Measurements from ENCODE around the gene ITPR2.
"Not testable (repeated sequence)": the region's sequence is repeated elsewhere in the genome, so short reads cannot be mapped to it uniquely, and the experiment has no call there.

ITPR2 gene

DNA sequence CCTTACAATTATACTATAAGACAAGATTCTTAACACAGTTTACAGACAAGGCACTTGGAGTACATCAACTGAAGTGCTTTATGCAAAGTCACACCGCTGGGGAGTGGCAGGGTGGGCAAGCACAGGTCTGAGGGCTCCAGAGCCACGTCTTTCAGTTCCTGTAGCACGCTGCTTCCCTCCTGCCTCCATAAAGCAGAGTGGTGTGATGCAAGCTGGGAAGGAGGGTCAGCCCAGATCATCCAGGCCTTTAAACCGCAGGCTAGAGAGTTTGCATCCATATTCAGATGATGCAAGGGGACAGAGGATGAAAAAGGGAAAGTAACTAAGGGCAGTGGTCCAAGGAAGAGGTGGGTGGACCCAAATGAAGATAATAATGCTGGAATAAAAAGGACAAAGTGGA, 132.6 kb downstream of the ITPR2 start:
- DNase-seq (ENCODE audit: low spot score), result no peak

DNA sequence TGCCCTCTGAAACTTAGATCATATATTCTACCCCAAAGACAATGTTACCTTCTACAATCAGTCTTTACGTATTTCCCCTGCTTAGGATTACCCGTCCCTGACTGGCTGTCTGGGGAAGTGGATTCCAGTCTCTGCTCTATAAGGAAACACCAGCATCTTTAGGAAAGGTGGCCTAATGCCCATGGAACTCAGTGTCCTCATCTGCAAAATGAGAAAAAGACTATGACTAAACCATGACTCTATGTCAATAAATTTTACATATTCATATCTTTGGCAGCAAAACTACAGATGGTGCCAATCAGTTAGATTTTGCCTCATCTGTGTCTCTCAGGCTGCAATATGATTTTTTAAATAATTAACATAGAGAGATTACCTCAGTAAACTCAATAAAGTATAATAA, 133.8 kb downstream of the ITPR2 start:
- no peak for DNase-seq (ENCODE audit: low spot score)

DNA sequence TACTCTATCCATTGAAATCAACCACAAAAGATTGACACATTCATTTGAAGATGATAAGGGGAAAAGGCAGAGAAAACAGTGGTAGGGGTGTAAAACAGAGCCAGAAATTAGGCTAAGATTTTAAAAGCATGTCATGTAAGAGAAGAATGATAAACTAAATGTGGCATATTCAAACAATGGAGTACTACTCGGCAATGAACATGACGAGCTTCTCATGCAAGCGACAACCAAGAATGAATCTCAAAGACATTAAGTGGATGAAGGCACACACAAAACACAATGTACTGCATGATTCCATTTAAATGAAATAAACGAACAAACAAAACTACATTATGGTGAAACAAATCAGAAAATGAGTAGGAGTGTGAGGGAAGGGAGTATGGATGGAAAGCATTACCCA, 134.8 kb downstream of the ITPR2 start:
- DNase-seq (ENCODE audit: low spot score), result no peak

DNA sequence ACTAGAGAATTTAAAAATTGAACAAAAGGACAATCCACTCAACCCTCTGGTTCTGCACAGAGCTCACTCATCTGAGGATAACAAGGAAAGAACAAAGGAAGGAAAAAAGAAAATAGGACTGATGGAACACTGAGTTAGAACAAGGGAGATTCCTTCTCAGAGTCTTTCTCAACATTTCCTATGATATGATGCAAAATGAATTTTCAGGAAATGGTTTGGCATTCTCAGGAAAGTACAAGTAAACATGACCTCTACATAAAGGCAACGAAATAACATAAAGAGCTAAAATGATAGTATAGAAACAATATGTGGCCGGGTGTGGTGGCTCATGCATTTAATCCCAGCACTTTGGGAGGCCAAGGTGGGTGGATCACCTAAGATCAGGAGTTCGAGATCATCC, 135.8 kb downstream of the ITPR2 start:
- DNase-seq (ENCODE audit: low spot score), result no peak

DNA sequence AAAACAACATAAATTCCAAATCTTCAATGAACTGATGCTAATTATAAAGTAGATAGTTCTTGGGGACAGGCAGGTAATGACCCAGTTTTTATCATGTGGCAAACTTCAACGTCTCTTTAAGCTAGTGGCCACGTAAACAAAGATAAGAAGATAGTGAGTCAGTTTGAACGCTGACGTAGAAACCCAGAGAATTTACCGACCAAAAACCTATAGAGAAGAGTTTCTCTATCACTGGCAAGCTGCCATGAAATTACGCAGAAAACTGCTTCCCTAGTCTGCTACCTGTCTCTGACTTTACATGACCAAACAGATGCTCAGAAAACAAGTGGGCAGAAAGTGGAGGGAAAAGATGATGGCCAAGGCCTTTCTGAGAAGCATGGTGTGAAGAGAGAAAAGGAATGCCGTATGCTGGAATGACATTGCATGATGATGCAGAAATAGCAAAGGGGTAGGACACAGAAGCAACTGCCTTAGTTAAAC, 136.3 kb downstream of the ITPR2 start:
- no peak for DNase-seq (ENCODE audit: low spot score)

DNA sequence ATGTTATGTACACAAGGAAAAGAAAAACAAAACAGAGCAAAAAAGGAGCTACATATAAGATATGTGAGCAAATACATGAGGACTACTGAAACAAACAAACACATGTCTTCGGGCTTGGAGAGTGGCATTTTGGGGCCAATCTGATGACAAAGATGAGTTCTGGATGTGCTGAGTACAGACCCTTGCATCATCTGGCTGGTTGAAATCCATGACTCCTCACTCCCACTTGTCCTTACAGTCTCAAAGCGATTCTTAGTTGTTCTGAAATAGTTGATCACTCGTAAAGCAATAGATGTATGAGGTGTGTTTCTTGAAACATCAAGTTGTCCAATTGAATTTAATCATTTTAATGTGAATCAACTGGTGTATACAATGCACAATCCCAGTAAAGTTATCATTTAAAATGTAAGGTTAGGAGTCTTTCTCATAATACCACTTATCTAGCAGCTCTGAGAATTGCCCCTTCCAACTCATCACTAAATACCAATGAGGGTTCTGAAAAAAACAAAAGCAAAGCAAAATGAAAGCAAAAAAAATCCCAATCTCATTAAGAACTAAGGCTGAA, 136.9 kb downstream of the ITPR2 start:
- DNase-seq (ENCODE audit: low spot score), result no peak

DNA sequence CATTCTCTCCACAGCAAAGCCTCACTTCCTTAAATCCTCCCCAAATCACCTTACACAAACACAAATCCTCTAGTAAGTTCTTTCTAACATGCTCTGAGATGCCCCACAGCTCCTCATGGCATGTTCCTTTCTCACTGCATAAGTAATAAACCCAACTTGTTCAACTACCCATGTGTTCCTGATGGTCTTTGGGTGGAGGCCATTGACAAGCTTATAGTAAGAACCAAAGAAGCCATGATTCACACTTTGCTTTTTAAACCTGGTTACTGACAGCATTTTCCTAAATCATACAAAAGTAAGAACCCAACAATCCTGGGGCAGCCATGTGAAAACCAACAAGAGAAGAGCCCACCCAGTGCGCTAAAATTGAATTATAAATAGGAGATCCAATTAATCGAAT, 138.6 kb downstream of the ITPR2 start:
- DNase-seq (ENCODE audit: low spot score), result no peak

DNA sequence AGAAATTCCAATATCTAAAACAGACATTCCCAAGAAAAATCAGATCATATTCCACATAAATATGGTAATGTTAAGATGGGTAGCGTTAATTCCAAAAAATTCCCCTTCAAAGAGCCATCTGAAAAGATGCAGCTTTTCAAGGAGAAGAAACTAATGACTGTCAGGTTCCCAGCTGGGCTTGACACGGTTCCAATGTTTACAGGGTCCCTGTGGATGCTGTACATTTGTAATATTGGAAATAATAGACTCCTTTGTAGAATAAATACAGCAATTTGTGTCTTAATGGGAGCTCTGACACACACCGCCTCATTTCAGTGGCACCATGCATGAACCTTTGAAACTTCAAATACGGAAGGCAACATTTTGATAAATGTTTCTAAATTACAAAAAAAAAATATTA, 140.6 kb downstream of the ITPR2 start:
- DNase-seq (ENCODE audit: low spot score), result no peak

DNA sequence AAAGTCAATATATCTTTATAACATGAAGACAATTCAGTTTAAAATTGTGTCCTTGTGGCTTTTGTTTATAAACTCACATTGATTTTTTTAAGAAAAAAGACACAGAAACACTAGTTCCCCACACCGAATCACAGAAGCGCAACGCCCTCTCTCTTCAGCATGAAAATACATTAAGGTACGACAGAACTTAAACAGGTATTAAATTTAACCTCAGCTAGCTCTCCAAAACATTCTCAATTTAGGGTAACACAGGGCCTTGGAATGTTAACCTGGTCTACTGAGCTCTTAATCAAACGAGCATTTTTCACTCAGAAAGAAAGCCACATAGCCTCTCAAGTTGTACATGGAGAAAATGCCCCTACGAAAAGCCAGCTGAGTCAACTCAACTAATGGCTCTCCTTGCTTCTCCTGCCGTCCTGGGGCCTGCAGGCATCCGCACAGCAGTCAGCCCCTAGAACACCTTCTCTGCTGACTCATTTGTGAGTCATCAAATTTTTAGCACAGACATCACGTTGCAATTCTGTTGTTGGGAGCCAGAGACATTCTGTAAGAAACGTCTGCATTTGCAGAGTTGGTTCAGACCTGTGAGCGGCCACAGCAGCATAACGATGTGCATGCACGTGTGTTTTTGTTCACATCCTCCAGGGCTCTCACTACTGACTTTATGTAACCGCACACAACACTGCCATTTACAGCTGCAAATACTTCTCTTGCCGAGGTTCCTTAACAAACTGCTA, 141.6 kb downstream of the ITPR2 start:
- DNase-seq (ENCODE audit: low spot score), result peak; percentile 21

DNA sequence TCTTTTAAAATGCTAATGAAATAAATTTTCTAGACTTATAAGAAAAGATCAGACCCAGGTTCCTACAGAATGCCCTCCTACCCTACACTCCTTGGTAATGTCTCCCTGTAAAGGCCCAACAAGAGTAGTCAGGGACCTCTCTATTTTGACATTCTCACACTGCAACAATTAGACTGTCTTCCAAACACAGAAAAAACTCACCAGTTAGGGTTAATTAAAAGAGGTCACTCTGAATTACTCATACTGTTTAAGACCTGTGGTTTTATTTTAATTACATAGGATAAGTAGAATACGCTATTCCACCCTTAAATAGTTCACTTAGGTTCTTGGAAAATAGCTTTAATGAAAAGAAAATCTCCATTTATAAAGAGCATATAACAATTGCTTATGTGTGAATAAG, 142.4 kb downstream of the ITPR2 start:
- no peak for DNase-seq (ENCODE audit: low spot score)

DNA sequence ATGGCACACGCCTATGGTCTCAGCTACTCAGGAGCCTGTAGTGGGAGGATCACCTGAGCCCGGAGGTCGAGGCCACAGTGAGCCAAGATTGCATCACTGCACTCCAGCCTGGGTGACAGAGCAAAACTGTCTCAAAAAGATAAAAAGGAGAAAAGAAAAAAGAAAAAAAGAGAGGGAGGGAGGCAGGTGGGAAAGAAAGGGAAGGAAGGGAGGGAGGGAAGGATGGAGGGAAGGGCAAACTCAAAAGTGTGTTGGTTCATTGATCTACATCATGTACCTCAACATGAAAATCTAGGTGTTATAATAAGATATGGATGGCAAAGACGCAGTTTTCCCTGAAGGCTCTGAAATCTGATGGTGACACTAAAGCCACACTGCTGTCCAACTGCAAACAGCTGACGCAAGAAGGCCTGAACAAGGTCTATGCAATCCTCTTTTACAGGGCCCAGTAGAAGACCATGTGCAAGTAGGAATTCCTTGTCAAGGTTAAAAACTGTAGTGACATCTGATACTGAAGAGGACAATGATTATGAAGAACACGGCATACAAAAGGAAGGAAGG, 143.6 kb downstream of the ITPR2 start:
- no peak for DNase-seq (ENCODE audit: low spot score)

DNA sequence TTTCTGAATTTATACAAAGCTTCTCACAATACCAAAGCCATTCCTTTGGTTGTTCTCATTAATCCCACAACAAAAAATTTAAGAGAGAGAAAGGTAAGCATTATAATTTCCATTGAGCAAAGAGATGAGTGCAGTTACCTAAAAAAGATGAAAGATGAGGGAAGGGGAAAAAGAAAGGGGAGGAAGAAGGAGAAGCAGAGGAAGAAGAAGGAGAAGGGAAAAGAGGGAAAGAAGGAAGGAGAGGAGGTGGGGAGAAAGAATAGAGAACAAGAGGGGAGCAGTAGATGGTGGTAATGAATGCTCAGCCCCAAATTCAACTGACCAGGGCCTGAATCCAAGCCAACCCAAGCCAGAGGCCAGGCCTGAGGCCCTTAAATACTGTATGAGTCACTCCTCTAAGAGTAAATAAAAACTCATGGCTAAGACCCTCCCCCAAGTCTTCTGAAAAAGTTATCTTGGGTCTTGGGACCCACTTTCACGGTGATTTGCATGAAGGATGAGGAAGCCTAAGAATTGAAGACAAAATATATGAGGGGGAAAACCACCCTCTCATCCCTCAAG, 144.6 kb downstream of the ITPR2 start:
- no peak for DNase-seq (ENCODE audit: low spot score)

DNA sequence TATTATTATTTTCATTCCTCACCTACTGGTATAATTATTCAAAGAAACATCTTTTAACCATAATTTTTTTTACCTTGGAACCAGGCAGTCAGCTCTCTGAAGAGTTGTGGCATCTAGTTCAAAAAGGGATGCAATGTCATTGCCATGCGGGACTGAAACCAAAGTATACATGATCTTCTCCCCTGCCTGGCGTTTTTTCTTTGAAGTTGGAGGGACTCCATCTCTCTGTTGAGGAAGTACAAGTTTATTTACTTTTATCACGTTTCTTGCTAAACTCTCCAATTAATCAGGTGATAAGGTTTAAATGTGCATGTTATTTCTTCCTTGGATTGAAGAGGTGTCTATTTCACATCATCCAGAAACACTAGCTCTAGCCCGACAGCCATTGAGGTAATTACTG, 146.6 kb downstream of the ITPR2 start:
- no peak for DNase-seq (ENCODE audit: low spot score)

DNA sequence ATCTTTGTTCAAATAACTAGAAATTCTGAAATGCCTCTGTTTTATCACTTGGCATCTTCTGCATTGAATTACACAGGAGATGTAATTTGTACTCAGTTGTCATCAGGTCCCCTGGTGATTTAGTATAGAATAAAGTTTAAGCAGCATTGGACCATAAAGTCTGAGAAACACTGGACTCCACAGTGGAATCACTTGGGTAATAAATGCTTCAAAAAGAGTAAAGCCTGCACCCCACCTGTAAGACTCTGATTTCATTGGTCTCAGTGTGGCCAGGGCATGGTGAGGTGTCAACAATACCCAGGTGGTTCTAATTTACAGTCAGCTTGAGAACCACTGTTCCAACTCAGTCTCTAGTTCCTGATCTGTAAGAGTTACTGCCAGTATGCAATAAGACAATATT, 148.9 kb downstream of the ITPR2 start:
- no peak for DNase-seq (ENCODE audit: low spot score)

DNA sequence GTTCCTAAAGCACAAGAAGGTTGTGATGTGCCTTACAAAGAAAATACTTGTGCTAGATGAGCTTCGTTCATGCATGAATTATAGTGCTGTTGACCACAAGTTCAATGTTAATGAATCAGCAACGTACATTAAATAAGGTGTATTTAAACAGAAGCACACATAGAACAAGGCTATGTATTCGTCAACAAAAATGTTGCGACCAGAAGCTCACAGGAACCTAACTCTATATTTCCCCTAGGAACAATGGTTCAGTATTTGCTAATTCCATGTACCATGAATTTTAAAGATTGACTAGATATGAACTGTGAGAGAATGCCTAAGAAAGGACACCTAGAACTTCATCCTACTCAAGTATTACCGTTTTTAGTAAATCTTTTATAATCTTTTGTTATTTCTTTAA, 149.6 kb downstream of the ITPR2 start:
- DNase-seq (ENCODE audit: low spot score), result no peak

DNA sequence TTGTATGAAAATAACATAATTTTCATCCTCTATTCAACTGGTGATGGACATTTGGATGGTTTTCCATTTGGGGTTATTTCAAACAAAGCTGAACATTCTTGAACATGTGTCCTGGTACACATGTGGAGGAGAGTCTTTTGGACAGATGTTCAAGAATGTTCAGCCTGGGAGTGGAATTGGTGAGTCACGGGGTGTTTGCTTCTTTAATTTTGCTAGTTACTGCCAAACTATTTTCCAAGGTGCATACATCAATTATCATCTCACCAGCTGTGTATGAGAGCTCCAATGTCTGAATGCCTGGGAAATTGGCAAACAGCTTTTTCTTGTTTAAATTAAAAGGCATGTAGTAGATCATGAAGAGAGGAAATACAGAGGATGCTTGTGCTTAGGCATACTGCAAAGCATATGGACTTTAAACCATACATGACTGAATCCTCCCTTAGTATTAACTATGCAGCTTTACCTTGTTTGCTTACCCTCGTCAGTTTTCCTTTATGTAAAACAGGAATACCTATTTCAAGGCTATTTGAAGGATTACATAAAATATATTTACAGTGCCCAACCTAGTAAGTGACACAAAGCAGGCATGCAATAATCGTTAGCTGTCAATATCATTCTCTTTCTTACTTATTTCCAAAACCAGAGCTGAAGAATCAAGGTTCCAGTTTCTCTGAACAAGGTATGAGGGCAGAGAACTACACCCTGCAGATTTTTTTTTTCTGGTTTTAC, 152.1 kb downstream of the ITPR2 start:
- DNase-seq (ENCODE audit: low spot score), result no peak

DNA sequence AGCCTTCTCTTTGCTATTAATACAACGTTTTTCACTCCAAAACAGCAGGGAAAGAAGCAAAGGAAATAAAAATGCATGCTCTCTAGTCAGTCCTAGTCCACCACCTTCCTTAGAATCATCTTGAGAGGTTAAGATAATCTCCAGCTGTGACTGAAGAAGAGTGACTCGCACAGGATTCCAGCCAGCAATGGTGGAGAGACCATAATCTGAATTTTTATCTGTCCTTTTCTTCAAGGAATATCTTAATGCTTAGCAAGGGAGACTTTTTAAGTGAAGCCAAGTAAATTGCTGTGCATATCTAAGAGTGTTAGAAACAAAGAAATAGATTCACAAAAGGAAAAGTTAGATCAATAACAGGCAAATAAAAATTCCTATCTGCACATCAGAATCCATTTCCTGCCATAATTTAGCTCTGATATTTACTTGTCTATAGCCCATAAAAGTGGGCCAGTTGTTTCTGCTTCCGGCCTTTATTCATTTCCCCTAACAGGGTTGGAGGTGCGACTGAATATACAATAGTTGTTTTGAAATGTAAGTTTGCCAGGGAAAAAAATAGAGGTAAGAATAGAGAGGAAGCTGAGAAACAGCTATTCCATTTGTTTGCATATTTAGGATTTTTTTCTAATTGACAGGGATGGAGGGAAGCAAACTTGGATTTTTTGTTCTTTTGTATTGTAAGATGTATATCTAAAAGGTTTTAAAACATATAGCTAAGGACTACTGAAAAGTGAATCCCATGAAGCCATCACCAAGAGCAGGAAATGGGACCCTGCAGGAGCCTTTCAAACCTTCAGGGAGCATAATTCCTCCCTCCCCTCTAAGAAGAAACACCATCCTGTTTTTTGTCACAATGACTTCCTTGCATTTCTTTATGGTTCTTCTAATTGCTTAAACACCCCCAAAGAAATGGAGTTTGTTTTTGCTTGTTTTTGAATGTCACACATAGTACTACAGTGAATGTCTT, 154.0 kb downstream of the ITPR2 start:
- no peak for DNase-seq (ENCODE audit: low spot score)

DNA sequence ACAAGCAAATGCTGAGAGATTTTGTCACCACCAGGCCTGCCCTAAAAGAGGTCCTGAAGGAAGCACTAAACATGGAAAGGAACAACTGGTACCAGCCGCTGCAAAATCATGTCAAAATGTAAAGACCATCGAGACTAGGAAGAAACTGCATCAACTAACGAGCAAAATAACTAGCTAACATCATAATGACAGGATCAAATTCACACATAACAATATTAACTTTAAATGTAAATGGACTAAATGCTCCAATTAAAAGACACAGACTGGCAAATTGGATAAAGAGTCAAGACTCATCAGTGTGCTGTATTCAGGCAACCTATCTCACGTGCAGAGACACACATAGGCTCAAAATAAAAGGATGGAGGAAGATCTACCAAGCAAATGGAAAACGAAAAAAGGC, 161.5 kb downstream of the ITPR2 start:
- not testable (repeated sequence) for DNase-seq (ENCODE audit: low spot score)

DNA sequence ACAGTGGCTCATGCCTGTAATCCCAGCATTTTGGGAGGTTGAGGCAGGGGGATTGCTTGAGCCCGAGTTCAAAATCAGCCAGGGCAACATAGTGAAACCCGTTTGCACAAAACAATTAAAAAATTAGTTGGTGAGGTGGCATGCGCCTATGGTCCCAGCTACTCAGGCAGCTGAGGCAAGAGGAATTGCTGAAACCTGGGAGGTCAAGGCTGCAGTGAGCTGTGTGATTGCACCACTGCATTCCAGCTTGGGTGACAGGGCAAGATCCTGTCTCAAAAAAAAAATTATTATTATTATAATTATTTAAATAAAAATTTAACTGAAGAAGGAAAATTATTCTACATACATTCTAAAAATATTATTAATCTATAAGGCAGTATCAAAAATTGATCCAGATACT, 164.1 kb downstream of the ITPR2 start:
- DNase-seq (ENCODE audit: low spot score), result no peak

DNA sequence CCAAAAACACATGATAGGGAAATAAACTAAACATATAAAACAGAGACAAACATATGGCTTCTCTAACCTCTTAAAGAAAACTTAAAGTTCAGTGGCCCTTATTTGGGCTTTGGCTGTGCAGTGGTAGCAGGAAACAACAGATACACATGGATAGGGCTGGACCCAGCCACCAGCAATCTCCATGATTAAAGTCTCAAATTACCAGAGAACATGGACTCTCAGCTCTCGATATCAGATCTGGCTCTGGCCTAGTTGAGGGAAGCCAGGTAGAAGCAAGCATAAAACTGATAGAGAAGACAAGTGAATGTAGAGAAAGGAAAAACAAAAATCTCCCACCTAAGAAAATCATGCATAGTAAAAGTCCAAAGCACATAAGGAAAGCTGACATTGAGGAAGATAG, 164.8 kb downstream of the ITPR2 start:
- no peak for DNase-seq (ENCODE audit: low spot score)

DNA sequence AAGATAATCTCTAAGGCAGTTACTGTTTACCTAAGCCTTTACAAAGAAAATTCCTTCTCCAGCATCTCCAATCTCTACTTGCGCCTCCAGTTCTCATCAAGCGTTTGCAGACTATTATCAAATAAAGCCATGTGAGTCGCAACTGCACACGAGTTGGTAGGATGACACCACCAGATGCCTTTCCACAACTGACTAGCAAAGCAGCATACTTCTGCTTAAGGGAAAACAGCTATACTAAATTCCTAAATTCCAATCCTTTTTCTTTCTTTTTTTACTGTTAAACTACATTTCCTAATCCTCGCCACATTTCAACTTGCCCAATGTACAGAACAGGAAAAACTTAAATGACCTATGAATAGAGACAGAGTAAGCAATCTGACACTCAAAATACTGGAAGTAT, 166.7 kb downstream of the ITPR2 start:
- DNase-seq (ENCODE audit: low spot score), result no peak

DNA sequence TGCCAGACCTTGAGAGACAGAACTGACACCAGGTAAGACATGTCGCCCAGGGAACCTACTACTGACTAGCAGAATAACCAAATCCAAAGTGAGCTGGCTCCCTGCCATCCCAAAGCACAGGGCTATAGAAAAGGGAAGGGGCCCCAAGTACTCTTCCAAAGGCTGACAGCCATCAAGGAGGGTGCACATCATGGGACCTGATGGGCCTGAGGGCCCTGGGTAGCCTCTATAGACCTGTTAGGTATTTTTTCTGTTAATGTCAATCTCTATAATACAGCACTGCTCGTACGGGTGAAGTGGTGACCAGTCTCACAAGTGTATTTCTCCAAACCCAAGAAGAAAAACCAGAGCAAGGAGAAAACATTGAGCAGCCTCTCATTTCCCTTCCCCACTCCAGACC, 171.6 kb downstream of the ITPR2 start:
- DNase-seq (ENCODE audit: low spot score), result no peak

Measured in D341Med (cell line).